ENCODE data around the gene AGPAT3.

Gene AGPAT3

DNA sequence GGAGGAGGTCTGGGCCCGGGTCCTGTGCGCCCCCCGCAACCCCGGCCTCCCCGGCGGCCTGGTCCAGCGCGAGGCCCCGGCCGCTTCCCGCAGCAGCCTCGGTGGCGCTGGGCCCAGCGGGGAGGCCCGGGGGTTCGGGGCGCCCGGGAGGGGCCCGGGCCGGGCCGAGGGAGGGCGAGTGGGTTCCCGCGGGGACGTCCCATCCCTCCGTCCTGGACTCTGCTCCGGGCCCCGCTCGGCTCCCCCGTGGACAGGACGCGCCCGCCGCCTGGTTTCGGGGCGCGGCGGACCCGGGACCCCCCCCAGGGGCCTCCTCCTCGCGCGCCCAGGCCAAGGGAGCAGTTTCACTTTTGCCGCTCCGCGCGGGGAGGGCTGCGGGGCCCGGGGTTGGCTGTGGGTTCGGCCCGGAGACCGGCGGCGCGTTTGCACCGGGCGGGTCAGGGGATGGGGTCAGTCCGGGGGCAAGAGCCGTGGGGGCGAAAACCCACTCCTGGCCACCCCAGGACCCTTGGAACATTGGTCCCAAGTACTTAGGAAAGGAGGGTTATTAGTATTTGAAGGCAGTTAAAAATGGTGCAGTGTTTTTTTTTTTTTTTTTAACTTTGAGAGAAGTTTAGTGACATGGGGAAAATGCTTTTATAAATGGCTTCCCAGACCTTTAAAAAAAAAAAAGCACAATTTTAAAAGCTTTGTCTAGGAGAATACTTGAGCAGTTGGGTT lies 677 bp downstream of the AGPAT3 start:
- peak; percentile 4 for DNase-seq (ENCODE audit: low read depth)

GRCh38 chr21:43866260-43866629 lies 1.2 kb downstream of the AGPAT3 start:
- DNase-seq (ENCODE audit: low read depth), result peak; percentile 10

DNA sequence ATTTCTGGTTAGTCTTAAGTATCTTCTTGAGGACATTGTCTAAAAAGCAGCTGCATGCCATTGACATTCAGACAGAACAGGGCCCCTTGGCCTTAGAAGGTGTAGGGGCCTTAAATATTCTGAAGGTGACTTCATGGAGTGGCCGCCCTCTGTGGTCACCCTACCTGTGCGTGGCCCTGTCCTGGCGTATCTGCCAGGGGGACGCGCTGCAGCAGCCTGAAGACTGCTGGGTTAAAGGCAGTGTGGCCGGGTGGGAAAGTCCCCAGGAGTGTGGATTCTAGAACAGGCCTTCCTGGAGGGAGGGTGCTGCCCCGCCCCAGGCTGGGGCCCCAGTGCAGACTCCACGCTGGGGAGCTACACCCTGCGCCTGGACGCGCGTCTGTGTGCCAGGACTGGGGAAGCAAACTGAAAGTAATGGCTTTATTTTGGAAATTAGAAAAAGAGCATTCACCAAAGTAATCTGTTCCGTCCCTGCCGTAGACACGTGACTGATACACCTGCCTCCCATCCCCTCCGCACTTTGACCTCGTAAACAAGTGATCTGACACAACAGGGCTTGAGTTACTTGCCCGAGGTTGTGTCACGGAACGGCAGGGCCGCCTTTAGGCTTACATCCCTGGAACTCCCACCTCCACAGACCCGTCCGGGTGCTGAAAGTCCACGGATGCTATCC lies 1.8 kb downstream of the AGPAT3 start:
- DNase-seq (ENCODE audit: low read depth), result no peak

DNA sequence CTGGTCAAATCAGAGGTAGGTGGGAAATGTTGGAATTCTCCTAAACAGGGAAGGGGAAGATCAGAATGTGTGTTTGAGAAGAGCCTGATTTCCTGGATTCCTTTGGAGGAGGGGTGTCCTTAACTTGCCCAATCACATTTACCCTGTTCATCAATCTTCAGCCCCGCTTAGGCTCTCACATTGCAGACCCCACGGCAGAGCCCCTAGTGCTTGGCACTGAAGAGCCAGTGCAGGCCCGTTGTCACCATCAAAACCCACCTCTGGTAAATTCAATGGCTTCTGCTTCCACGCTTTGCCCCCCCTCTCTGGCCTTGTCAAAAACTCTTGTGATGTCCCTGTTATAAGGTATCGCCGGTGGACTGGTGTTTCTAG lies 2.3 kb downstream of the AGPAT3 start:
- no peak for DNase-seq (ENCODE audit: low read depth)

GRCh38 chr21:43867948-43868347 lies 2.9 kb downstream of the AGPAT3 start:
- DNase-seq (ENCODE audit: low read depth), result no peak

DNA sequence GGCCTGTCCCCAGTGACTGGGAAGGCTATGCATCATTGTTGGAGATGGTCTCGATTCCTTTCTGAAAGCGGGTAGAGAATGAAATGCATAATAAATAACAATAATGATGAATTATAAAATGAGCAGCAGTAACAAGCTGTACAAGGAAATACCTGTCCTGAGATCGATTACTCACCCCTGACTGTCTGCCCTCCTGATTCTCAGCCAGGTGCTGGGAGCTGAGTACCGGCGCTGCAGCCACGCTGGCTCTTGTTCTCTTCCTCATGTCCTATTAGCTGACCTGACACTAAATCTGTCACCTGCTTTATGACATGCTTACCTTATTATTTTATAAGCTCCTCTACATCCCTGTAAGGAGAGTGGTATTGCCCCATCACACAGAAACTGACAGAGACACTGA lies 3.4 kb downstream of the AGPAT3 start:
- no peak for DNase-seq (ENCODE audit: low read depth)

- no peak for DNase-seq (ENCODE audit: low read depth)
Observed at GRCh38 chr21:43869486-43870325, 4.7 kb downstream of the AGPAT3 start.

DNA sequence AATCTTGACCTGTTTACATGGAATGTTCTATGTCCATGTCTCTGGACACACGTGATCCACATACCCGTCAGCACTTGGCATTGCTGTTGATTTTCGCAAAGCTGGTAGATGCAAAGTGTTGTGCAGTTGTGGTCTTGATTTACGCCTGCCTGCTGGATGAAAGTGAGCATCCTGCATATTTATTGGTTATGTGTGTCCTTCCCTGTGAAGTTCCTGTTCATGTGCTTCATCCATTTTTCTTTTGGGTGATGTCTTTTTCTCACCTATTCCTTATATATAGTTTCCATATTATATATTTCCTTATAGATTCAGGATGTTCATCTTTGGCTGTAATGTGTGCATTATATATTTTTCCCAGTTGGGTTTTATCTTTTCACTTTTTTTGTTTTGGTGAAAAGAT lies 6.5 kb downstream of the AGPAT3 start:
- no peak for DNase-seq (ENCODE audit: low read depth)

- DNase-seq (ENCODE audit: low read depth), result no peak
Observed at GRCh38 chr21:43872531-43873197, 7.6 kb downstream of the AGPAT3 start.

- no peak for DNase-seq (ENCODE audit: low read depth)
Observed at GRCh38 chr21:43873673-43874072, 8.7 kb downstream of the AGPAT3 start.

GRCh38 chr21:43874085-43874805 lies 9.2 kb downstream of the AGPAT3 start:
- no peak for DNase-seq (ENCODE audit: low read depth)

DNA sequence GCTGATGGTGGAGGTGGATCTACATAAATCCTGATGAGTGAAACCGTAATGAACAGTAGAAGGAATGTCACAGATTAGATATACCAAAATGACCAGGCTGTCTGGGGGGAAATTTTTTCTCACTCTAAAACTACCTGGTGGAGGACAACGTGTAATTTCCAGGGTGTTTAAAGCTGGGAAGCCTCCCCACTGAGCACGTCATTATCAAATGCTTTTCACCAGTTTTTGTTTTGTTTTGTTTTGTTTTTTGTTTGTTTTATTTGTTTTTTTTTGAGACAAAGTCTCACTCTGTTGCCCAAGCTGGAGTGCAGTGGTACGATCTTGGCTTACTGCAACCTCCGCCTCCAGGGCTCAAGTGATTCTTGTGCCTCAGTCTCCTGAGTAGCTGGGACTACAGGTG lies 11.6 kb downstream of the AGPAT3 start:
- no peak for DNase-seq (ENCODE audit: low read depth)

DNA sequence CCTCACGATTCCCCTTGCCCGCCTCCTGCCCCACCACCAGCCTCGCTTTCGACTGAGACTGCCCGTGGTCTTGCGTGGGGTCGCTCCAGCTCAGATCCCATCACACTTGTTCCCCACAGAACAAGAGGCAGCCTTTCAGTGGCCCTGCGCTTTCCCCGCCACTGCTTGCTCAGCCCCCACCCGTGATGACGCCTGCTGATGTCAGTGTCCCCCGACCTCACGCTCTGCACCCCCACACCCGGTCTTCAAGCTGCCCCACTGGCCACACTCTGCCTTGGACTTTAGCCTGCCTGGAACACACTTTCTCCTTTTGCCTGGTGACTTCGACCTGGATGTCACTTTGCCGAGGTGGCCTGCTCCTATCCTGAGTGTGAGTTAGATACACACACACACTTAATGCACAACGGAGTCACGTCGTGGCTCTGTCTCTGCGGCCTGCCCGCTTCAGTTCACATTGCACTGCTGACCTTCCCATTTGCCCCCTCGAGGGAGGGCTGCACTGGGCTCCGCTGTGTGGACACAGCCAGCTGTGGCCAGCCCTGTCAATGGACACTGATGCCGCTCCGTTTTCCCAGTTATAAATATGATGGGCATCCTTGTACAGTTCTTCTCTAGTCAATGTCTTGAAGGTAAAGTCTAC lies 13.0 kb downstream of the AGPAT3 start:
- no peak for DNase-seq (ENCODE audit: low read depth)

- DNase-seq (ENCODE audit: low read depth), result no peak
Observed at GRCh38 chr21:43879348-43880110, 14.5 kb downstream of the AGPAT3 start.

GRCh38 chr21:43880111-43880985 lies 15.3 kb downstream of the AGPAT3 start:
- DNase-seq (ENCODE audit: low read depth), result peak; percentile 11

DNA sequence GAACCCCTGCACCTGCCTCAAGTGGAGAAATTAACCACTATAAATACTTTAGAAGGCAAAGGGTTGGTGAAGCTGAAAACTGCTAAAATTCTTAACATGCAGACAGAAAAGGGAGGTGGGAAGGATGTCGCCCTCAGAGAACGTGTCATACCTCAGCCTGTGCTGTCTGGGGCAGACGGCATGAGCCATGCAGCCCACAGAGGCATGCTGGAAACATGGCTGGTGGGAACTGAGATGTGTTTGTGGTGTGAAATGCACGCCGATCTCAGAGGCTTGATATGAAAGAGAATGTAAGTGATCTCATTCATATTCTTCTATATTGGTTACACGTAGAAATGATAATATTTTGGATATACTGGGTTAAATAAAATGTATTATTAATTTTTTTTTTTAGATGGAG lies 16.3 kb downstream of the AGPAT3 start:
- no peak for DNase-seq (ENCODE audit: low read depth)

- no peak for DNase-seq (ENCODE audit: low read depth)
Observed at GRCh38 chr21:43881935-43882334, 16.9 kb downstream of the AGPAT3 start.

DNA sequence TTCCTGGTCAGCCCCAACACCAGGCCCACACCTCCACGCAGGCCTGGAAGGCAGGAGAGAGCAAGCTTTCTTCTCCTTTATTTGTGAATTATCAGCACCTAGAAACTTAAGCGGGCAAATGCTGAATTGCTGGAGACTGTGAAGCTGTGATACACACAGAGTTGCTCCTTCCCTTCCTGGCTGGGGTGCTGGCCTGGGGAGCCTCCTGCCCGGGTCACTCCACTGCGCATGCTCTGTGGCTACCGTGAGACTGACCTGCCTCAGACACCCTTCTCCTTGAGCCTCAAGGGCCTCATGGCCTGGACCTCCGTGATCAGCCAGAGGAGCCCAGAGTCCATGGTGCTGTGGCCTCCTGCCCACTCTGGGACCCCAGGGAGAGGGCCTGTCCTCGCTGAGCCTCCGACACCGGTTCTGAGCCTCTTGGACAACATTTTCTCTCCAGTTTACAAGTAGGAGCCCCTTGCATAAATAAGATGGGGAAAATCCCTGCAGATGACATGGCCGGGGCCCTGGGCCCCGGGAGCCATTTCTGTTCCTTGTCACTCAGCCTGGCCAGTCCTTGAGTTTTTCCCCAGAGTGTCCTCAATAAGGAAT lies 18.0 kb downstream of the AGPAT3 start:
- DNase-seq (ENCODE audit: low read depth), result no peak
